GM19397 (cell line): ENCODE measurements around the gene IRF3.

ENCODE experiments used
- ATAC-seq: cut with Tn5 transposase; IDR thresholded peaks from one replicate; pipeline ENCODE4 v1.9.1; 2021; ENCODE audit warnings: mild to moderate bottlenecking, moderate library complexity; ENCODE audit not compliant: unreplicated experiment

Gene IRF3

GRCh38 chr19:49687566-49688316 is 22.1 kb upstream of the IRF3 start:
- ATAC-seq, result no peak

- no peak for ATAC-seq
These were observed 21.5 kb upstream of the IRF3 start for GRCh38 chr19:49687150-49687549.

GRCh38 chr19:49686503-49687088 is 20.9 kb upstream of the IRF3 start:
- ATAC-seq, result no peak

- ATAC-seq, result no peak
These were observed 20.2 kb upstream of the IRF3 start for GRCh38 chr19:49685845-49686332.

GRCh38 chr19:49684983-49685553 is 19.4 kb upstream of the IRF3 start:
- ATAC-seq, result no peak

- ATAC-seq, result no peak
These were observed 18.8 kb upstream of the IRF3 start for GRCh38 chr19:49684251-49684982.

GRCh38 chr19:49683814-49684250 is 18.2 kb upstream of the IRF3 start:
- no peak for ATAC-seq

GRCh38 chr19:49682274-49682673 is 16.6 kb upstream of the IRF3 start:
- no peak for ATAC-seq

- no peak for ATAC-seq
These were observed 16.2 kb upstream of the IRF3 start for GRCh38 chr19:49681830-49682229.

- no peak for ATAC-seq
These were observed 15.0 kb upstream of the IRF3 start for GRCh38 chr19:49680421-49681351.

- ATAC-seq, result no peak
These were observed 14.2 kb upstream of the IRF3 start for GRCh38 chr19:49679771-49680413.

- no peak for ATAC-seq
These were observed 13.5 kb upstream of the IRF3 start for GRCh38 chr19:49678985-49679770.

- no peak for ATAC-seq
These were observed 12.4 kb upstream of the IRF3 start for GRCh38 chr19:49677901-49678674.

GRCh38 chr19:49677231-49677900 is 11.7 kb upstream of the IRF3 start, which contains the start of gene PRMT1:
TSS of gene PRMT1 (plus strand) at chr19:49677271. CDS start at chr19:49677281, 10 bp downstream.
- ATAC-seq, result peak; percentile 18

GRCh38 chr19:49676784-49677230 is 11.2 kb upstream of the IRF3 start:
- peak; percentile 71 for ATAC-seq

GRCh38 chr19:49676136-49676783 is 10.6 kb upstream of the IRF3 start:
- peak; percentile 18 for ATAC-seq
